Left ventricle myocardium inferior (tissue), 1 donor: ENCODE measurements around the gene GAS2L1. TPM values are rescaled to one million over a fixed set of nuclear protein-coding genes. Genes with fewer than 3 reads are reported as not detected.
A peak's percentile ranks its signal among the peaks of the same experiment; 100 is the strongest.

Experiments used
- DNase-seq: peaks from one replicate; pipeline ENCODE4 v3.0.0-alpha.2; 2020
- H3K27ac ChIP-seq: fragments of 200-600 bp; replicated peaks from 2 replicates; pipeline ENCODE4 v1.8.0; 2021
- H3K27me3 ChIP-seq: fragments of 200-600 bp; 2 replicates; pipeline ENCODE4 v1.8.0; 2021; ENCODE audit warnings: low read depth
- H3K36me3 ChIP-seq: fragments of 200-600 bp; 2 replicates; pipeline ENCODE4 v1.8.0; 2021
- H3K4me1 ChIP-seq: fragments of 200-600 bp; 2 replicates; pipeline ENCODE4 v1.8.0; 2021
- H3K4me3 ChIP-seq: fragments of 200-600 bp; 2 replicates; pipeline ENCODE4 v1.8.0; 2021; ENCODE audit warnings: mild to moderate bottlenecking, moderate library complexity
- H3K9me3 ChIP-seq: fragments of 200-600 bp; replicated peaks from 2 replicates; pipeline ENCODE4 v1.8.0; 2021
- intact Hi-C: fragments of 100-400 bp; cut with micrococcal nuclease; formaldehyde crosslinking; loops from one replicate; pipeline ENCODE4 v1.11.0; 2022
- total RNA-seq: library from RNA; stranded (reverse); fragmentation: NEBNext Ultra II Directional; extraction: Animal tissue kit (Norgen Biotek cat#: 25700); gene quantifications from one replicate; pipeline ENCODE4 v1.2.1, GENCODE V29; 2021
- TF ChIP-seq, protein P1 (sequence below): fragments of 200-600 bp; IDR thresholded peaks from 2 replicates; pipeline ENCODE4 v1.8.0; 2021; ENCODE audit warnings: antibody characterized with exemption, mild to moderate bottlenecking, borderline replicate concordance
- donor health status: DM: no; HTN: yes; CAD: no; lungs with severe emphysema.

GAS2L1 gene
- total RNA-seq, 1 donor from 2014 or later: 22.4 TPM

DNA sequence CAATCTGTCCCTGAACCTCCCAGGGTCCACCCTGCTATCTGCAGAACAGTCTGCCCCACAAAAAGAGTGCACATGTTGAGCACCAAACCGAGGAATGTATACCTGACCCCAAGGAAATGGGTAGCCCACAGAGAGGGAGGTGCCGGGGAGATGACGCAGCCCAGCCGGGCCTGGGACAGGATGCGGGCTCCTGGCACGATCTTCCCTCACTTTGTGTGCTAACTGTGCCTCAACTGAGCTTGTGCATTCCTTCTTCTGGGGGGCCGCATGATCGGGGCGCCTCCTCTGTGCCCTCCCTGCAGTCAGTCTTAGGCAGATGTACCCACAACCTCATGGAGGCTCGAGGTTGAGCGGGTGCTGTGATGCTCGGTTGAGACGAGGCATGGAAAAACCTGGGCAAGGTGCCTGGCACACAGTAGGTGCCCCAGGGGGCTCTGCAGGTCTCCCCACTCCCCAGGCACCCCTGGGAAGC is 2.4 kb downstream of the GAS2L1 start:
- H3K27me3 ChIP-seq: peaks cover 7% of the 10 kb centered on the region
- H3K4me3 ChIP-seq: peak overlapping the region; percentile 94
- TF ChIP-seq, protein P1, sequence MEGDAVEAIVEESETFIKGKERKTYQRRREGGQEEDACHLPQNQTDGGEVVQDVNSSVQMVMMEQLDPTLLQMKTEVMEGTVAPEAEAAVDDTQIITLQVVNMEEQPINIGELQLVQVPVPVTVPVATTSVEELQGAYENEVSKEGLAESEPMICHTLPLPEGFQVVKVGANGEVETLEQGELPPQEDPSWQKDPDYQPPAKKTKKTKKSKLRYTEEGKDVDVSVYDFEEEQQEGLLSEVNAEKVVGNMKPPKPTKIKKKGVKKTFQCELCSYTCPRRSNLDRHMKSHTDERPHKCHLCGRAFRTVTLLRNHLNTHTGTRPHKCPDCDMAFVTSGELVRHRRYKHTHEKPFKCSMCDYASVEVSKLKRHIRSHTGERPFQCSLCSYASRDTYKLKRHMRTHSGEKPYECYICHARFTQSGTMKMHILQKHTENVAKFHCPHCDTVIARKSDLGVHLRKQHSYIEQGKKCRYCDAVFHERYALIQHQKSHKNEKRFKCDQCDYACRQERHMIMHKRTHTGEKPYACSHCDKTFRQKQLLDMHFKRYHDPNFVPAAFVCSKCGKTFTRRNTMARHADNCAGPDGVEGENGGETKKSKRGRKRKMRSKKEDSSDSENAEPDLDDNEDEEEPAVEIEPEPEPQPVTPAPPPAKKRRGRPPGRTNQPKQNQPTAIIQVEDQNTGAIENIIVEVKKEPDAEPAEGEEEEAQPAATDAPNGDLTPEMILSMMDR: no peak
- H3K36me3 ChIP-seq: no peaks in the 10 kb centered on the region
- peaks cover 81% of the 10 kb centered on the region for H3K4me1 ChIP-seq
- peak overlapping the region; percentile 97 for H3K27ac ChIP-seq
- no peak for DNase-seq
- intact Hi-C loops: no loop called here
- no peaks in the 10 kb centered on the region for H3K9me3 ChIP-seq

DNA sequence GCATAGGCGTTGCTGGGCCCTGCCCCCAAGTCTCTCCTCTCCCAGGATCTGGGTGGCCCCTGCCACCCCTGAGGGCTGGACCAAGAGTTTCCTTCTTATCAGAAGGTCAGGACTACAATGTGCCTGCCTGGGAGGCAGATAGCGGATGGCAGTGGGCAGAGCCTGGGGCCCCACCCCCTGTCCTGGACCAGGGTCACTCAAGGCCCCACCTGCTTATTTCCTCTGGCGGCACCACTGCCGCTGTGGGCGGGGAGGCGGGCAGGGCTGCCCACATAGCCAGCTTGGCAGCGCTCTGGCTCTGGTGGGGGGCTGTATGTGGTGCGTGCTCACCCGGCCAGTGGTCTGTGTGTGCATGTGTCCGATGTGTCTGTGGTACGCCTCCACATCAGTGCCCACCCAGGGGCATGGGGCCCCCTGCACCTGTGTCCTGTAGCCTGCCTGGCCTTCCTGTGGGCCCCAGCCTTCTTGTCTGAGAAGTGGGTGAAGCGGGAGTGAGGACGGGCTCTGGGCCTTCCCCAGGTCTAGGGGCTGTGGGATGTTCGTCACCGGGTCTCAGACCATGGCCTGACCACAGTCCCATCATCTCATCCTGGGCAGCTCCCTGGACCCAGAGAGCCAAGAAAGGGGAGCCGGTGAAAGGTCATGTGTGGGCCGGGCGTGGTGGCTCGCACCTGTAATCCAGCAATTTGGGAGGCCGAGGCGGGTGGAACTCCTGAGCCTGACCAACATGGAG is 3.0 kb downstream of the GAS2L1 start:
- peak overlapping the region; percentile 94 for H3K4me3 ChIP-seq
- intact Hi-C loops: no loop called here
- no peaks in the 10 kb centered on the region for H3K9me3 ChIP-seq

DNA sequence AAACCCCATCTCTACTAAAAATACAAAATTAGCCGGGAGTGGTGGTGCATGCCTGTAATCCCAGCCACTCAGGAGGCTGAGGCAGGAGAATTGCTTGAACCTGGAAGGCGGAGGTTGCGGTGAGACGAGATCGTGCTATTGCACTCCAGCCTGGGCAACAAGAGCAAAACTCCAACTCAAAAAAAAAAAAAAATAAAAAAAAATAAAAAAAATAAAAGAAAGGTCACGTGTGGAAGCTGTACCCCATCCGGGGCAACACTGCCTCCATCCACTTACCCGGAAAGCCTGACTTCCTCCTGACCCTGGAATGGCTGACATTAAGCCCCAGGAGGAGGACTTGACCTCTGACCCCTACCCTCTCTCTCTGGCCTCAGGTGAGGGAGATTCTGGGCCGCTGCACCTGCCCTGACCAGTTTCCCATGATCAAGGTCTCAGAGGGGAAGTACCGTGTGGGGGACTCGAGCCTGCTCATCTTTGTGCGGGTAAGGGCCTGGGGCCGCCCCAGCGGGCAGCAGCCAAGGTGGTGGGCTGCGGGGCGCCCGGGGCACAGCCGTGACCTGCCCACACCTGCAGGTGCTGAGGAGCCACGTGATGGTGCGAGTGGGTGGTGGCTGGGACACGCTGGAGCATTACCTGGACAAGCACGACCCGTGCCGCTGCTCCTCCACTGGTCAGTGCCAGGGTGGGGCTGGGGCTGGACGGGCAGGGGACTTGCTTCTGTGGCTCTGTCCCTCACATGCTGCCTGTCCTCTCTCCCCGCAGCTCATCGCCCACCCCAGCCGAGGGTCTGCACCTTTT is 3.8 kb downstream of the GAS2L1 start:
- peaks cover 21% of the 10 kb centered on the region for H3K27me3 ChIP-seq
- TF ChIP-seq, protein P1: no peak
- intact Hi-C loops: no loop called here
- peak overlapping the region; percentile 94 for H3K4me3 ChIP-seq
- H3K4me1 ChIP-seq: peaks cover 95% of the 10 kb centered on the region
- H3K36me3 ChIP-seq: no peaks in the 10 kb centered on the region
- H3K9me3 ChIP-seq: no peaks in the 10 kb centered on the region
- no peak for DNase-seq
- H3K27ac ChIP-seq: peak overlapping the region; percentile 97

More for the DNA sequence above, 3.0 kb downstream of the GAS2L1 start:
- peaks cover 88% of the 10 kb centered on the region for H3K4me1 ChIP-seq
- H3K27ac ChIP-seq: peak overlapping the region; percentile 97
- no peaks in the 10 kb centered on the region for H3K36me3 ChIP-seq
- TF ChIP-seq, protein P1: no peak
- peak; percentile 74 for DNase-seq
- peaks cover 13% of the 10 kb centered on the region for H3K27me3 ChIP-seq

DNA sequence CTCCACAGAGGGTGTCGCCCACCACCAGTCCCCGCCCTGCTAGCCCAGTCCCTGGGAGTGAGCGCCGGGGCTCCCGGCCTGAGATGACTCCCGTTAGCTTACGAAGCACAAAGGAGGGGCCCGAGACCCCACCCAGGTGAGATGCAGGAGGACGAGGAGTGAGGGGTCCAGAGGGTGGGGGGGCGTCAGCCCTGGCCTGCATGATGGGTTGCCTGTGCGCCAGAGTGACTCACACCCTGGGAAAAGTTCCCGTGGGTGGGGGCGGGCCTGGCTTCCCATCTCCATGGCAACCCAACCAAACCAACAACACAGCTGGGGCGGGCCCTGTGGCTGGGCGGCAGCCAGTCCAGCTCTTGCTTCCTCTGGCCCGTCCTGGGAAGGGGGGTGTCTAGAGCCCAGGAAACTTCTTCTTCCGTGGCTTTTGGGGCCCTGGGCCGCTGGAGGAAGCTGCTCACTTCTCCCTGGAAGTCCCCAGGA is 4.5 kb downstream of the GAS2L1 start:
- Histone ChIP-seq H3K9me3 (no peaks in the 10 kb centered on the region), H3K4me1 (peaks cover 100% of the 10 kb centered on the region), H3K27ac (peak overlapping the region; percentile 97), H3K4me3 (peak overlapping the region; percentile 94), H3K27me3 (peaks cover 27% of the 10 kb centered on the region), H3K36me3 (no peaks in the 10 kb centered on the region)
- TF ChIP-seq, protein P1: no peak
- DNase-seq: peak; percentile 95
- intact Hi-C loops: no loop called here

DNA sequence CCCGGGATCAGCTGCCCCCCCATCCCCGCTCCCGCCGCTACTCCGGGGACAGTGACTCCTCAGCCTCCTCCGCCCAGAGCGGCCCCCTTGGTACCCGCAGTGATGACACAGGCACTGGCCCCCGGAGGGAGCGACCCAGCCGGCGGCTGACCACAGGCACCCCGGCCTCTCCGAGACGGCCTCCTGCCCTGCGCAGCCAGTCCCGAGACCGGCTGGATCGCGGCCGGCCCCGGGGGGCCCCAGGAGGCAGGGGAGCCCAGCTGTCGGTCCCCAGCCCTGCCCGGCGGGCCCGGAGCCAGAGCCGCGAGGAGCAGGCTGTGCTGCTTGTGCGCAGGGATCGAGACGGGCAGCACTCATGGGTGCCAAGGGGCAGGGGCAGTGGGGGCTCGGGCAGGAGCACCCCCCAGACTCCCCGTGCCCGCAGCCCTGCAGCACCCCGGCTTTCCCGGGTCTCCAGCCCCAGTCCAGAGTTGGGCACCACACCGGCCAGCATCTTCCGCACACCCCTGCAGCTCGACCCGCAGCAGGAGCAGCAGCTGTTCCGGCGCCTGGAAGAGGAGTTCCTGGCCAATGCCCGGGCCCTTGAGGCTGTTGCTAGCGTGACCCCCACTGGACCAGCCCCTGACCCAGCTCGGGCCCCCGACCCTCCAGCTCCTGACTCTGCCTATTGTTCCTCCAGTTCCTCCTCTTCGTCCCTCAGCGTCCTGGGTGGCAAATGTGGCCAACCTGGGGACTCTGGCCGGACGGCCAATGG is 5.2 kb downstream of the GAS2L1 start:
- intact Hi-C loops: no loop called here
- no peak for DNase-seq
- H3K9me3 ChIP-seq: no peaks in the 10 kb centered on the region
- peak overlapping the region; percentile 94 for H3K4me3 ChIP-seq
- no peaks in the 10 kb centered on the region for H3K36me3 ChIP-seq
- H3K4me1 ChIP-seq: peaks cover 95% of the 10 kb centered on the region
- peak overlapping the region; percentile 97 for H3K27ac ChIP-seq
- peaks cover 34% of the 10 kb centered on the region for H3K27me3 ChIP-seq
- TF ChIP-seq, protein P1: no peak
